A549 (cell line): Measurements from ENCODE around the gene CMAS. TPM values are rescaled to one million over a fixed set of nuclear protein-coding genes. Genes with fewer than 3 reads are reported as not detected.

Experiments
- ATAC-seq, 2 experiments: fragments of 200-7000 bp in 1 of 2; fragments of >200 bp in 1 of 2; cut with Nextera tagmentation in 1 of 2; cut with Tn5 transposase in 1 of 2; 3 replicates each; pipeline versions ENCODE4 v1.8.0 to v1.9.1; 2018 to 2020; ENCODE audit warnings: mild to moderate bottlenecking in 1 of 2, moderate library complexity in 1 of 2
- CTCF ChIA-PET: fragments of 300-600 bp; sonication (Branson Sonifier 250); formaldehyde crosslinking; extraction: SDS; loops from one replicate; lab custom pipeline; 2021; ENCODE audit warnings: antibody characterized with exemption, inconsistent platforms; lab: Yijun Ruan, JAX
- POLR2A ChIA-PET: fragments of 350-600 bp; formaldehyde crosslinking; extraction: SDS; loops from one replicate; lab custom pipeline; 2021; ENCODE audit warnings: antibody characterized with exemption, inconsistent platforms; lab: Yijun Ruan, JAX
- DNase-seq, 2 experiments: peaks; one replicate each; pipeline versions ENCODE4 v3.0.0 to v3.0.0-alpha.2; 2011 to 2016; ENCODE audit warnings: low read depth in 1 of 2, low spot score in 1 of 2
- FAIRE-seq: peaks from 2 replicates; lab custom pipeline; 2011; peaks lifted over from hg19 to GRCh38; lab: Jason Lieb, UNC
- H3K27ac ChIP-seq, 2 experiments: fragments of >200 bp; sonication (Bioruptor Twin); formaldehyde crosslinking; 3 replicates each; pipeline ENCODE4 v1.5.1; 2016 to 2017
- H3K4me1 ChIP-seq: fragments of >200 bp; sonication (Bioruptor Twin); formaldehyde crosslinking; 3 replicates; pipeline ENCODE4 v1.6.1; 2016
- H3K4me2 ChIP-seq: fragments of >200 bp; sonication (Bioruptor Twin); formaldehyde crosslinking; 3 replicates; pipeline ENCODE4 v1.6.1; 2016
- H3K4me3 ChIP-seq: fragments of >200 bp; sonication (Bioruptor Twin); formaldehyde crosslinking; 3 replicates; pipeline ENCODE4 v1.5.1; 2016
- H3K9me3 ChIP-seq: fragments of >200 bp; sonication (Bioruptor Twin); formaldehyde crosslinking; 3 replicates; pipeline ENCODE4 v1.6.1; 2016
- BHLHE40 ChIP-seq: IDR thresholded peaks from 2 replicates; pipeline ENCODE4 v1.6.1; 2012; ENCODE audit warnings: low read depth, low read length, inconsistent platforms
- CBX8 ChIP-seq: fragments of 200-600 bp; sonication (generic); IDR thresholded peaks from 2 replicates; pipeline ENCODE4 v1.6.1; 2016
- CEBPB ChIP-seq, 2 experiments: fragments of >200 bp in 1 of 2; sonication (Bioruptor Twin) in 1 of 2; formaldehyde crosslinking in 1 of 2; IDR thresholded peaks; 2 replicates each; pipeline ENCODE4 v1.6.1; 2012 to 2016
- CHD2 ChIP-seq: fragments of 150-350 bp; IDR thresholded peaks from 2 replicates; pipeline ENCODE4 v1.6.1; 2014; ENCODE audit warnings: low read length; ENCODE audit not compliant: partially characterized antibody
- CHD4 ChIP-seq: fragments of 200-600 bp; sonication (generic); IDR thresholded peaks from 2 replicates; pipeline ENCODE4 v1.6.1; 2016; ENCODE audit warnings: antibody characterized with exemption, mild to moderate bottlenecking, borderline replicate concordance
- EHF ChIP-seq: fragments of 250-450 bp; sonication (Bioruptor Pico); IDR thresholded peaks from 2 replicates; pipeline ENCODE4 v1.5.0; 2020; ENCODE audit warnings: mild to moderate bottlenecking
- FOSB ChIP-seq: fragments of 250-450 bp; sonication (Bioruptor Pico); IDR thresholded peaks from 2 replicates; pipeline ENCODE4 v1.5.0; 2020; ENCODE audit warnings: mild to moderate bottlenecking, moderate library complexity
- GATA3 ChIP-seq: IDR thresholded peaks from 2 replicates; pipeline ENCODE4 v1.6.1; 2012; ENCODE audit warnings: borderline replicate concordance
- HDAC2 ChIP-seq: fragments of 200-600 bp; sonication (generic); IDR thresholded peaks from 2 replicates; pipeline ENCODE4 v1.6.1; 2016
- HOXA7 ChIP-seq: fragments of 250-450 bp; sonication (Bioruptor Pico); IDR thresholded peaks from 2 replicates; pipeline ENCODE4 v1.5.0; 2020; ENCODE audit warnings: mild to moderate bottlenecking, moderate library complexity
- HOXB13 ChIP-seq: fragments of 250-450 bp; sonication (Bioruptor Pico); IDR thresholded peaks from 2 replicates; pipeline ENCODE4 v1.5.0; 2020; ENCODE audit warnings: low read depth, mild to moderate bottlenecking, moderate library complexity
- HOXB5 ChIP-seq: fragments of 250-450 bp; sonication (Bioruptor Pico); IDR thresholded peaks from 2 replicates; pipeline ENCODE4 v1.5.0; 2020; ENCODE audit warnings: mild to moderate bottlenecking, moderate library complexity
- JUN ChIP-seq, 2 experiments: fragments of >200 bp; sonication (Bioruptor Twin); formaldehyde crosslinking; IDR thresholded peaks; 2 replicates in 1 of 2; 3 replicates in 1 of 2; pipeline ENCODE4 v1.6.1; 2016 to 2017
- KDM5A ChIP-seq: fragments of 200-600 bp; sonication (generic); IDR thresholded peaks from 2 replicates; pipeline ENCODE4 v1.6.1; 2016; ENCODE audit warnings: antibody characterized with exemption, mild to moderate bottlenecking
- MYC ChIP-seq: IDR thresholded peaks from 2 replicates; pipeline ENCODE4 v1.6.1; 2012; ENCODE audit warnings: mild to moderate bottlenecking, inconsistent platforms, low read length, improper control_type of control experiment, borderline replicate concordance
- NFE2L2 ChIP-seq: fragments of 150-350 bp; conservative IDR thresholded peaks from 2 replicates; pipeline ENCODE4 v1.6.1; 2014; ENCODE audit warnings: low read length
- NPAS2 ChIP-seq: fragments of 250-450 bp; sonication (Bioruptor Pico); IDR thresholded peaks from 2 replicates; pipeline ENCODE4 v1.8.0; 2022; ENCODE audit warnings: mild to moderate bottlenecking, moderate library complexity, borderline replicate concordance
- RCOR1 ChIP-seq: fragments of 150-350 bp; IDR thresholded peaks from 2 replicates; pipeline ENCODE4 v1.6.1; 2014; ENCODE audit warnings: antibody characterized with exemption, low read length, low read depth
- SMC3 ChIP-seq: fragments of >200 bp; sonication (Bioruptor Twin); formaldehyde crosslinking; IDR thresholded peaks from 3 replicates; pipeline ENCODE4 v1.6.1; 2018; ENCODE audit warnings: inconsistent platforms
- TFCP2L1 ChIP-seq: fragments of 250-450 bp; sonication (Bioruptor Pico); IDR thresholded peaks from 2 replicates; pipeline ENCODE4 v1.5.0; 2021; ENCODE audit warnings: mild to moderate bottlenecking
- TP53 ChIP-seq: fragments of 250-450 bp; sonication (Bioruptor Pico); IDR thresholded peaks from 2 replicates; pipeline ENCODE4 v1.5.0; 2021; ENCODE audit warnings: mild to moderate bottlenecking, moderate library complexity
- ZC3H11A ChIP-seq: fragments of 450-650 bp; IDR thresholded peaks from 2 replicates; pipeline ENCODE4 v1.6.1; 2014; ENCODE audit warnings: antibody characterized with exemption, mild to moderate bottlenecking
- WGBS: methylation state at CpG from one replicate; pipeline ENCODE4 v1.1.6; 2017; ENCODE audit errors: missing lambda C conversion rate; 5-methylcytosine and 5-hydroxymethylcytosine counted together
- polyA plus RNA-seq, 4 experiments: library from polyadenylated mRNA; depleted of rRNA in 3 of 4; stranded (reverse); fragments of >200 nt; fragmentation: RNase III in 1 of 4; extraction: RNeasy Plus Mini Kit Qiagen cat#74134 plus additional on column Dnase treatment in 1 of 4; gene quantifications; 2 replicates in 3 of 4; 3 replicates in 1 of 4; pipeline ENCODE4 v1.2.3, GENCODE V29; 2011 to 2017
- TF ChIP-seq, protein P1 (sequence below): fragments of 150-350 bp; IDR thresholded peaks from 2 replicates; pipeline ENCODE4 v1.6.1; 2014; ENCODE audit warnings: low read depth, mild to moderate bottlenecking, low read length
- TF ChIP-seq, protein P2 (sequence below): IDR thresholded peaks from 2 replicates; pipeline ENCODE4 v1.6.1; 2012
- TF ChIP-seq, protein P3 (sequence below): fragments of 250-450 bp; sonication (Bioruptor Pico); IDR thresholded peaks from 2 replicates; pipeline ENCODE4 v1.5.0; 2020; ENCODE audit warnings: low read depth, mild to moderate bottlenecking, moderate library complexity
- TF ChIP-seq, protein P4 (sequence below): fragments of >200 bp; sonication (Bioruptor Twin); formaldehyde crosslinking; IDR thresholded peaks from 3 replicates; pipeline ENCODE4 v1.5.1; 2016
- TF ChIP-seq, protein P5 (sequence below): fragments of >200 bp; sonication (Bioruptor Twin); formaldehyde crosslinking; IDR thresholded peaks from 2 replicates; pipeline ENCODE4 v1.6.1; 2016
- TF ChIP-seq, protein P6 (sequence below): fragments of 450-650 bp; IDR thresholded peaks from 2 replicates; pipeline ENCODE4 v1.6.1; 2014; ENCODE audit warnings: antibody characterized with exemption

CMAS gene
- polyA plus RNA-seq, 2 of the 4 experiments (the other 2 are of a cell fraction) = 47.1 to 68.2 TPM

DNA sequence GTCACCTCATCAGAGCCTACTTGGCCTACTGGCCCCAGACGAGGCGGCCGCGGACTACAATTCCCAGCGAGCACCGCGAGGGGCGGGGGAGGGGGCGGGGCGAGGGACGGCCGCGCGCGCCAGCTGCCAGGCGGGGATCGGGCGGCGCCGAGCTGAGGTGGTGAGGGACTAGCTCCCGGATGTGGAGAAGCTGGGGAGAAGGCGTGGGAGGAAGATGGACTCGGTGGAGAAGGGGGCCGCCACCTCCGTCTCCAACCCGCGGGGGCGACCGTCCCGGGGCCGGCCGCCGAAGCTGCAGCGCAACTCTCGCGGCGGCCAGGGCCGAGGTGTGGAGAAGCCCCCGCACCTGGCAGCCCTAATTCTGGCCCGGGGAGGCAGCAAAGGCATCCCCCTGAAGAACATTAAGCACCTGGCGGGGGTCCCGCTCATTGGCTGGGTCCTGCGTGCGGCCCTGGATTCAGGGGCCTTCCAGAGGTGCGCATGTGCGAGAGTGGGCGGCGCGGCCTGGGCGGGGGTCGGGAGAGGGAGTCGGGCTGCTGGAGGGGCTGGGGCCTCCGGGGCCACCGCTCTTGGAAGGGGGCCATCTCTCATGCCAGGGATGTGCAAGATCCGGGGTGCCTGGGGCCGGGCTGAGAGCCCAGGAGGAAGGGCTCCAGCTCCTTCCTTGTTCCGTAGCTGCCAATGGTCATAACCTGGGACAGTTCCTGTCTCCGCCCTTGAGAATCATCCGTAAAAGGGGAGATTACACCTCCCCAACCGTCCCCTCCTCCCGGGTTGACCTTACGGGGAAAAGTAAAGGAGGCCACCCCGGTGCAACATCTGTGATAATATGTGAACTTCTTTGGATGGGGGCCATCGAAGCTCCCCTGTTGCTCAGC, at the start of gene CMAS (continued):
- no peak for TF ChIP-seq SMC3

DNA sequence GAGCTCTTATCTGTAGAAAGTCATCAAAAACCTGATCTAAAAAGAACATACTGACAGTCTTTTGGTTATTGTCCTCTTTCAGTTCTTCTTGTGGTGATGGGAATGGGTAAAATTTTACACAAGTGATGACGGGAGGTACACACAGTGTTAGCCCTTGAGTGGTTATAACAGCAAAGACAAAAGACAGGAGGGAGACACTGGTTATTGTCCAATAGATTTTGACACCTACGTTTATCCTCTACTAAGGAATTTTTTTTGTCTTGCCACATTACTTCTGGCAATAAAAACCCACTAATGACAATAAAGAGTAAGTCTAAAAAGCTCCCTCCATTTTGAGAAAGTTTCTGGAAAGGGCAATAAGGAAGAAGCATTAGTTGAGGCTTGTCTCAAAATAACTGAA, 47.7 kb upstream of the CMAS start:
- Histone ChIP-seq H3K4me1 (no peaks in the 10 kb centered on the region), H3K9me3 (no peaks in the 10 kb centered on the region), H3K4me3 (no peak overlapping the region), H3K4me2 (no peak overlapping the region), H3K27ac (no peak overlapping the region)
- 14% methylated on average over 2 of the region's 2 CpGs for WGBS
- CTCF ChIA-PET = no interaction called here
- POLR2A ChIA-PET = no interaction called here
- no peak for ATAC-seq
- no peak for TF ChIP-seq CBX8
- TF ChIP-seq RCOR1 = no peak
- TF ChIP-seq NPAS2 = no peak
- TF ChIP-seq KDM5A = no peak
- TF ChIP-seq, protein P1, sequence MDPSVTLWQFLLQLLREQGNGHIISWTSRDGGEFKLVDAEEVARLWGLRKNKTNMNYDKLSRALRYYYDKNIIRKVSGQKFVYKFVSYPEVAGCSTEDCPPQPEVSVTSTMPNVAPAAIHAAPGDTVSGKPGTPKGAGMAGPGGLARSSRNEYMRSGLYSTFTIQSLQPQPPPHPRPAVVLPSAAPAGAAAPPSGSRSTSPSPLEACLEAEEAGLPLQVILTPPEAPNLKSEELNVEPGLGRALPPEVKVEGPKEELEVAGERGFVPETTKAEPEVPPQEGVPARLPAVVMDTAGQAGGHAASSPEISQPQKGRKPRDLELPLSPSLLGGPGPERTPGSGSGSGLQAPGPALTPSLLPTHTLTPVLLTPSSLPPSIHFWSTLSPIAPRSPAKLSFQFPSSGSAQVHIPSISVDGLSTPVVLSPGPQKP = no peak
- no peak for TF ChIP-seq MYC
- TF ChIP-seq FOSB = no peak
- no peak for TF ChIP-seq HDAC2
- no peak for TF ChIP-seq JUN (IDR thresholded peaks at IDR 0.05)
- no peak for FAIRE-seq
- no peak for DNase-seq

DNA sequence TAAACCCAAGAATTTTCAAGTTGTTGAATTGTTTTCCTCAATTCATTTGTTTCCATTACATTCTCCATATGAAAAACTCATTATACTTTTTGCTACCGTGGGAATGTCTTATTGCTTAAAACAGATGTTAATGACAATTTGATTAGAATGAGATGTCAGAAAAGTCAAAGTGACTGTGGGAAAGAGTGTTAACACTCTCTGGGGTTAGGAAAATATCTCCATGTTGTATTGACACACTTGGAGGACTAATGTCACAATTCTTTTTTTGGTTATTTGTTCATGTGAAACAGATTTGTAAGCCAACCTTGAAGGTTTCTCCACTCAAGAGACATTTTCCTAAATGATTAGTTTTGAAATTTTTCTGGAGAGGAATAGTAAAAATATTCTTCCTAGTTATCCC, 47.2 kb upstream of the CMAS start:
- Histone ChIP-seq H3K4me3 (no peak overlapping the region), H3K4me2 (no peak overlapping the region), H3K27ac (no peak overlapping the region), H3K4me1 (no peaks in the 10 kb centered on the region), H3K9me3 (no peaks in the 10 kb centered on the region)
- no peak for TF ChIP-seq HOXA7 (CRISPR knock-in tag)
- TF ChIP-seq NFE2L2 = no peak
- TF ChIP-seq SMC3 = no peak
- no peak for TF ChIP-seq GATA3
- TF ChIP-seq CBX8 = no peak
- TF ChIP-seq, protein P2, sequence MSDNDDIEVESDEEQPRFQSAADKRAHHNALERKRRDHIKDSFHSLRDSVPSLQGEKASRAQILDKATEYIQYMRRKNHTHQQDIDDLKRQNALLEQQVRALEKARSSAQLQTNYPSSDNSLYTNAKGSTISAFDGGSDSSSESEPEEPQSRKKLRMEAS = no peak
- TF ChIP-seq, protein P3, sequence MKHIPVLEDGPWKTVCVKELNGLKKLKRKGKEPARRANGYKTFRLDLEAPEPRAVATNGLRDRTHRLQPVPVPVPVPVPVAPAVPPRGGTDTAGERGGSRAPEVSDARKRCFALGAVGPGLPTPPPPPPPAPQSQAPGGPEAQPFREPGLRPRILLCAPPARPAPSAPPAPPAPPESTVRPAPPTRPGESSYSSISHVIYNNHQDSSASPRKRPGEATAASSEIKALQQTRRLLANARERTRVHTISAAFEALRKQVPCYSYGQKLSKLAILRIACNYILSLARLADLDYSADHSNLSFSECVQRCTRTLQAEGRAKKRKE = no peak
- no peak for TF ChIP-seq HOXB13 (CRISPR knock-in tag)
- TF ChIP-seq, protein P4, sequence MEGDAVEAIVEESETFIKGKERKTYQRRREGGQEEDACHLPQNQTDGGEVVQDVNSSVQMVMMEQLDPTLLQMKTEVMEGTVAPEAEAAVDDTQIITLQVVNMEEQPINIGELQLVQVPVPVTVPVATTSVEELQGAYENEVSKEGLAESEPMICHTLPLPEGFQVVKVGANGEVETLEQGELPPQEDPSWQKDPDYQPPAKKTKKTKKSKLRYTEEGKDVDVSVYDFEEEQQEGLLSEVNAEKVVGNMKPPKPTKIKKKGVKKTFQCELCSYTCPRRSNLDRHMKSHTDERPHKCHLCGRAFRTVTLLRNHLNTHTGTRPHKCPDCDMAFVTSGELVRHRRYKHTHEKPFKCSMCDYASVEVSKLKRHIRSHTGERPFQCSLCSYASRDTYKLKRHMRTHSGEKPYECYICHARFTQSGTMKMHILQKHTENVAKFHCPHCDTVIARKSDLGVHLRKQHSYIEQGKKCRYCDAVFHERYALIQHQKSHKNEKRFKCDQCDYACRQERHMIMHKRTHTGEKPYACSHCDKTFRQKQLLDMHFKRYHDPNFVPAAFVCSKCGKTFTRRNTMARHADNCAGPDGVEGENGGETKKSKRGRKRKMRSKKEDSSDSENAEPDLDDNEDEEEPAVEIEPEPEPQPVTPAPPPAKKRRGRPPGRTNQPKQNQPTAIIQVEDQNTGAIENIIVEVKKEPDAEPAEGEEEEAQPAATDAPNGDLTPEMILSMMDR = no peak
- no peak for TF ChIP-seq NPAS2
- ATAC-seq = no peak
- FAIRE-seq = no peak
- 95% methylated on average over 1 of the region's 1 CpG for WGBS
- POLR2A ChIA-PET = no interaction called here
- DNase-seq = no peak
- CTCF ChIA-PET = no interaction called here

DNA sequence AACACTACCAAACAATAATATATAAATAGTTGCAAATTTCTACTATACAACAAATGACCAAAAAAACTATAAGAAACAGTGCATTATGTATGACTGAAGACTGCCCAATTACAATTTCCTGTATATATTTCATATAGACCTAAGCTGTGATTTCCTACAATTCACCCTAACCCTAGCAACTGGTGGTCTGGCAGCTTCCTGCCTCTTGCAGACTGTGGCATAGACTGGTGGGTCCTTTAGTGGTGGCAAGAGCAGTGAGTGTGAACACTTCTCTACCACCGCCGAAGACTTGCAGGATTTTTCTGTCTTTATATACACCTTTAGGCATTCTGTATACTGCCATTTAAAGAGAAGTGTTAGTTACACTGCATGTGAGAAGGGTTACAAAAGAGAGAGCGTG, 43.6 kb upstream of the CMAS start:
- DNase-seq (no peak), ATAC-seq (no peak), FAIRE-seq (no peak)
- Histone ChIP-seq H3K9me3 (no peaks in the 10 kb centered on the region), H3K4me3 (no peak overlapping the region), H3K4me2 (no peak overlapping the region), H3K4me1 (no peaks in the 10 kb centered on the region), H3K27ac (no peak overlapping the region)
- POLR2A ChIA-PET = no interaction called here
- 68% methylated on average over 3 of the region's 3 CpGs for WGBS
- CTCF ChIA-PET = no interaction called here
- TF ChIP-seq, protein P5, sequence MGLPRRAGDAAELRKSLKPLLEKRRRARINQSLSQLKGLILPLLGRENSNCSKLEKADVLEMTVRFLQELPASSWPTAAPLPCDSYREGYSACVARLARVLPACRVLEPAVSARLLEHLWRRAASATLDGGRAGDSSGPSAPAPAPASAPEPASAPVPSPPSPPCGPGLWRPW = no peak
- TF ChIP-seq HOXB5 (CRISPR knock-in tag) (no peak), RCOR1 (no peak), CBX8 (no peak), EHF (no peak), CHD4 (no peak), CHD2 (no peak), TP53 (no peak), JUN (IDR thresholded peaks at IDR 0.05) (no peak), BHLHE40 (no peak), TFCP2L1 (CRISPR knock-in tag) (no peak), CEBPB (IDR thresholded peaks at IDR 0.05) (no peak), ZC3H11A (no peak)
- TF ChIP-seq, protein P6, sequence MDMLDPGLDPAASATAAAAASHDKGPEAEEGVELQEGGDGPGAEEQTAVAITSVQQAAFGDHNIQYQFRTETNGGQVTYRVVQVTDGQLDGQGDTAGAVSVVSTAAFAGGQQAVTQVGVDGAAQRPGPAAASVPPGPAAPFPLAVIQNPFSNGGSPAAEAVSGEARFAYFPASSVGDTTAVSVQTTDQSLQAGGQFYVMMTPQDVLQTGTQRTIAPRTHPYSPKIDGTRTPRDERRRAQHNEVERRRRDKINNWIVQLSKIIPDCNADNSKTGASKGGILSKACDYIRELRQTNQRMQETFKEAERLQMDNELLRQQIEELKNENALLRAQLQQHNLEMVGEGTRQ = no peak
- TF ChIP-seq, protein P3 = no peak
